Body of pancreas (tissue), 4 donors: ENCODE results near the gene CD44. TPM values are rescaled to one million over a fixed set of nuclear protein-coding genes. Genes with fewer than 3 reads are reported as not detected.

ENCODE experiments used
- ATAC-seq: fragments of 150-250 bp; one replicate; pipeline ENCODE4 v1.9.1; 2016
- DNase-seq, 4 donors: peaks; one replicate each; pipeline ENCODE4 v3.0.0-alpha.2; 2019
- H3K27ac ChIP-seq, 4 donors: fragments of 200-600 bp; sonication (generic); 1 replicate in 3 of 4; 2 replicates in 1 of 4; pipeline versions ENCODE4 v1.5.1 to v1.6.1; 2016 to 2019; ENCODE audit warnings: mild to moderate bottlenecking in 1 of 4, mixed read lengths in 1 of 4, moderate library complexity in 1 of 4
- H3K27me3 ChIP-seq, 2 donors: fragments of 200-600 bp; sonication (generic); one replicate each; pipeline ENCODE4 v1.6.0; 2016; ENCODE audit warnings: mild to moderate bottlenecking in 1 of 2
- H3K36me3 ChIP-seq, 2 donors: fragments of 200-600 bp; sonication (generic); replicated peaks in 1 of 2; 2 replicates each; pipeline ENCODE4 v1.5.1; 2016; ENCODE audit warnings: low read depth in 2 of 2; ENCODE audit not compliant: insufficient read depth in 1 of 2
- H3K4me1 ChIP-seq: fragments of 200-600 bp; sonication (generic); one replicate; pipeline ENCODE4 v1.6.0; 2016
- H3K4me3 ChIP-seq, 2 donors: fragments of 200-600 bp; sonication (generic); 1 replicate in 1 of 2; 2 replicates in 1 of 2; pipeline ENCODE4 v1.5.1; 2016 to 2019
- H3K9me3 ChIP-seq, 3 donors: fragments of 200-600 bp; sonication (generic); 1 replicate in 2 of 3; 2 replicates in 1 of 3; pipeline ENCODE4 v1.5.1; 2016
- CTCF ChIP-seq, 7 experiments: fragments of 450-650 bp in 4 of 7; fragments of 200-600 bp in 3 of 7; sonication (generic) in 3 of 7; IDR thresholded peaks; one replicate each; pipeline ENCODE4 v1.5.1; 2016 to 2019; ENCODE audit warnings: antibody characterized with exemption in 7 of 7
- POLR2A ChIP-seq, 3 donors: fragments of 450-650 bp; IDR thresholded peaks; one replicate each; pipeline ENCODE4 v1.6.1; 2016; ENCODE audit warnings: antibody characterized with exemption in 3 of 3, mild to moderate bottlenecking in 2 of 3
- WGBS, 2 donors: methylation state at CpG; one replicate each; pipeline ENCODE4 v1.1.5; 2017; 5-methylcytosine and 5-hydroxymethylcytosine counted together
- intact Hi-C: fragments of 100-400 bp; cut with DNase I; formaldehyde crosslinking; loops from one replicate; pipeline ENCODE4 v1.15.1; 2023
- total RNA-seq, 2 donors: library from RNA; depleted of rRNA; stranded (reverse); fragments of >200 nt; gene quantifications; one replicate each; pipeline ENCODE4 v1.1.0, GENCODE V29; 2016

CD44 gene
- total RNA-seq, 2 donors from 2014 or later, result 266 to 433 TPM

GRCh38 chr11:35127619-35128018 lies 11.4 kb upstream of the CD44 start:
- Histone ChIP-seq H3K27ac (no peak overlapping the region), H3K4me3 (no peak overlapping the region), H3K4me1 (no peaks in the 10 kb centered on the region), H3K27me3 (no peaks in the 10 kb centered on the region), H3K36me3 (no peaks in the 10 kb centered on the region), H3K9me3 (no peaks in the 10 kb centered on the region)
- WGBS, 2 donors, result 74 to 86% methylated on average over 2 of the region's 2 CpGs
- ATAC-seq (no peak), DNase-seq (no peak)
- intact Hi-C loops, result no loop called here
- TF ChIP-seq CTCF (IDR thresholded peaks at IDR 0.05) (no peak), POLR2A (IDR thresholded peaks at IDR 0.05) (no peak)

DNA sequence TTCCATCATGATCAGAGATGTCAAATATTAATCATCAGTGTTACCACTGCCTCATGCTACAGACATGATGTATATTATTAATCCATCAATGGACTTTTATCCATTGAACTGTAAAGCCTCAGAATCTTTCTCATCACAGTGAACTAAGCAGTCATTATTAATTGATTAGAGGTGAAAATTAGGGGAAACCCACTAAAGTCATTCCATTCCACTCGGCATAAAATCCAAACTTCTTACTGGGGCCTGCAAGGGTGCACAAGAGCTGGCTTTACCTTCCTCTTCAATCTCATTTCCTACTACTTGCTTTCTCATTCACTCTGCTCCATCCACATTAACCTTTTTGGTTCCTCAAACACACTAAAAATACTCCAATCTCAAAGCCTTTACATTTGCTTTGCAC lies 7.9 kb upstream of the CD44 start:
- H3K4me3 ChIP-seq, result no peak overlapping the region
- peaks cover 20% of the 10 kb centered on the region for H3K4me1 ChIP-seq
- no peaks in the 10 kb centered on the region for H3K36me3 ChIP-seq
- no peak overlapping the region for H3K27ac ChIP-seq
- intact Hi-C loops, result no loop called here
- H3K9me3 ChIP-seq, result no peaks in the 10 kb centered on the region
- H3K27me3 ChIP-seq, result no peaks in the 10 kb centered on the region
- no peak for TF ChIP-seq POLR2A (IDR thresholded peaks at IDR 0.05)
- TF ChIP-seq CTCF (IDR thresholded peaks at IDR 0.05), result no peak
- DNase-seq (no peak), ATAC-seq (no peak)
- WGBS, 2 donors, result 78 to 93% methylated on average over 1 of the region's 1 CpG

DNA sequence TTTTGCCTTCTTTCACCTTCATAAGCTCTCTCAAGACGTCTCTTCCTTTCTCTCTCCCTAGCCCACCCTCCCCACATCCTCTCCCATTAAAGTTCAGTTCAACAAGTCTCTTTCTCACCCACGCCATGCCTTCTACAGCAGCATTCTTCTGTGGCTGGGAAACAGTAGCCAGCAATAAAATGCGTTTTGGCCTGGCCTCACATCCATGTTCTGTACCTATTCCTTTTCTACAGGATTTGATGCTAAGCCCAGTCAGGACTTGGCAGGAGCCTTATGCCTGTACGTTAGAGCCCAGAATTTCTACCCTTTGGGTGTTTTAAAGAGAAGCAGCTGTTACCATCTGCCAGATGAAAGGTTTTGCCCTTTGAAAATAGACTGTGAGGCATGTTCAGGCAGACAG lies 7.1 kb upstream of the CD44 start:
- Histone ChIP-seq H3K36me3 (no peaks in the 10 kb centered on the region), H3K9me3 (no peaks in the 10 kb centered on the region), H3K4me3 (no peak overlapping the region), H3K27ac (no peak overlapping the region), H3K27me3 (no peaks in the 10 kb centered on the region), H3K4me1 (peaks cover 23% of the 10 kb centered on the region)
- intact Hi-C loops, result no loop called here
- ATAC-seq (no peak), DNase-seq (no peak)
- TF ChIP-seq POLR2A (IDR thresholded peaks at IDR 0.05) (no peak), CTCF (IDR thresholded peaks at IDR 0.05) (no peak)
- WGBS, 2 donors, result 84 to 85% methylated on average over 4 of the region's 4 CpGs

- ATAC-seq (no peak), DNase-seq (no peak)
- intact Hi-C loops, result no loop called here
- TF ChIP-seq POLR2A (IDR thresholded peaks at IDR 0.05), result no peak
- WGBS, 2 donors, result 97 to 100% methylated on average over 1 of the region's 1 CpG
- Histone ChIP-seq H3K9me3 (no peaks in the 10 kb centered on the region), H3K27ac (no peak overlapping the region), H3K36me3 (no peaks in the 10 kb centered on the region), H3K4me3 (no peak overlapping the region), H3K4me1 (peaks cover 33% of the 10 kb centered on the region), H3K27me3 (no peaks in the 10 kb centered on the region)
These were observed 5.3 kb upstream of the CD44 start for GRCh38 chr11:35133656-35134055.

DNA sequence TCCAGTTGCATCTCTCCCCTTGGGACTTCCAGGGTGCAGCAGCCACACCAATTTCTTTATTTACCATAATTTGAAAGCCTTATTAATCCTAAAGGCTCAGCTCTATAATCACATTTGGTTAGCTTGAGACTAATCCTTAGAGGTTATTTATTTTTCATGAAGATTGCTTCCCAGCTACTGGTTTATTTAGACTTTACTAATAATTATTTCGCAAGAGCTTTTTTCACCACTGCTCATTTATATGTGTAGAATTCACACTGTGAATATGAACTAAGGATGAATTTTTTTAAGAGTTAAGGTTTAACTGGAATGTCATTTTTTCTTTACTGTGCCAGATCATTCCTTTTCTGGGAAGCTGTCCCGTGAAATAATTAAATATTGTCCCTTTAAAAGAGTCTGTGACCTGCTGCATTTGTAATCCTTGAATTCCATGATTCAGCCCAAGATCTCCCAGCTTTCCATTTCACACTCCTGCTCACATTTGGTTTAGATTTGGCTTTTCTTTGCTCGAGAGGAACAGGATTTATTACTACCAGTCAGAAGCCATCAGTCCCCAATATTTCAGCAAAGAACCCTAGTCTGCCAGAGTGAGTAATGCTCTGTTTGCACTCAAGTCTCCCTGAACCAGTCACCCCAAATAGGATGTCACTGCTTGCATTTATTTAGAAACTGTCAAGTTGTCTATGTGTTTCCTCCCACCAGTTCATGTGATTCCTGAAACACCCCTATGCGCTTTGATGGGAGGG lies 4.4 kb upstream of the CD44 start:
- Histone ChIP-seq H3K36me3 (no peaks in the 10 kb centered on the region), H3K4me3 (no peak overlapping the region), H3K4me1 (peaks cover 34% of the 10 kb centered on the region), H3K27ac (peak overlapping the region; percentile 28 to 71 (median 56)), H3K27me3 (no peaks in the 10 kb centered on the region), H3K9me3 (no peaks in the 10 kb centered on the region)
- ATAC-seq (no peak), DNase-seq (no peak)
- TF ChIP-seq POLR2A (IDR thresholded peaks at IDR 0.05) (no peak), CTCF (IDR thresholded peaks at IDR 0.05) (no peak)
- intact Hi-C loops, result no loop called here
- 69 to 74% methylated on average over 4 of the region's 4 CpGs for WGBS, 2 donors
